Right hindlimb (tissue), 1 donor: ENCODE data around the gene AVL9.
"Not testable (repeated sequence)": the region's sequence is repeated elsewhere in the genome, so short reads cannot be mapped to it uniquely, and the experiment has no call there.

Source experiments
- DNase-seq: peaks from one replicate; pipeline ENCODE4 v3.0.0-alpha.2; 2018

AVL9 gene

GRCh38 chr7:32496052-32496813 lies 944 bp downstream of the AVL9 start:
- DNase-seq = no peak

GRCh38 chr7:32499755-32500154 lies 4.5 kb downstream of the AVL9 start:
- not testable (repeated sequence) for DNase-seq

- DNase-seq = not testable (repeated sequence)
Observed at GRCh38 chr7:32500216-32500615, 4.9 kb downstream of the AVL9 start.

- DNase-seq = no peak
Observed at GRCh38 chr7:32500922-32501341, 5.6 kb downstream of the AVL9 start.

- no peak for DNase-seq
Observed at GRCh38 chr7:32501522-32501921, 6.2 kb downstream of the AVL9 start.

GRCh38 chr7:32502728-32503127 lies 7.4 kb downstream of the AVL9 start:
- DNase-seq = no peak

GRCh38 chr7:32506266-32507054 lies 11.2 kb downstream of the AVL9 start:
- DNase-seq = no peak

GRCh38 chr7:32507414-32507813 lies 12.1 kb downstream of the AVL9 start:
- DNase-seq = no peak

- DNase-seq = no peak
Observed at GRCh38 chr7:32511791-32512190, 16.5 kb downstream of the AVL9 start.

- DNase-seq = no peak
Observed at GRCh38 chr7:32513210-32513609, 17.9 kb downstream of the AVL9 start.

- no peak for DNase-seq
Observed at GRCh38 chr7:32515890-32516550, 20.7 kb downstream of the AVL9 start.

GRCh38 chr7:32516551-32517100 lies 21.3 kb downstream of the AVL9 start:
- no peak for DNase-seq

- no peak for DNase-seq
Observed at GRCh38 chr7:32518534-32519140, 23.3 kb downstream of the AVL9 start.

GRCh38 chr7:32519763-32520162 lies 24.5 kb downstream of the AVL9 start:
- no peak for DNase-seq

- no peak for DNase-seq
Observed at GRCh38 chr7:32522746-32523530, 27.6 kb downstream of the AVL9 start.

- no peak for DNase-seq
Observed at GRCh38 chr7:32524631-32525030, 29.3 kb downstream of the AVL9 start.

- no peak for DNase-seq
Observed at GRCh38 chr7:32525839-32526238, 30.6 kb downstream of the AVL9 start.

GRCh38 chr7:32531402-32531801 lies 36.1 kb downstream of the AVL9 start:
- DNase-seq = no peak

- DNase-seq = no peak
Observed at GRCh38 chr7:32532086-32532485, 36.8 kb downstream of the AVL9 start.

- no peak for DNase-seq
Observed at GRCh38 chr7:32532716-32533115, 37.4 kb downstream of the AVL9 start.

GRCh38 chr7:32533276-32534029 lies 38.2 kb downstream of the AVL9 start:
- no peak for DNase-seq
